Lower leg skin (tissue), 3 donors: ENCODE results near the gene ZNF385B.

Experiments
- CTCF ChIP-seq, 3 donors: fragments of 450-650 bp; IDR thresholded peaks; one replicate each; pipeline ENCODE4 v1.5.1; 2016; ENCODE audit warnings: antibody characterized with exemption in 3 of 3, mild to moderate bottlenecking in 3 of 3, moderate library complexity in 2 of 3
- POLR2A ChIP-seq, 2 donors: fragments of 450-650 bp; IDR thresholded peaks; one replicate each; pipeline ENCODE4 v1.6.1; 2016 to 2017; ENCODE audit warnings: antibody characterized with exemption in 2 of 2, mild to moderate bottlenecking in 1 of 2, moderate library complexity in 1 of 2

- TF ChIP-seq POLR2A (IDR thresholded peaks at IDR 0.05) (no peak), CTCF (IDR thresholded peaks at IDR 0.05) (no peak)
Observed at GRCh38 chr2:179809606-179810005, 51.8 kb downstream of the ZNF385B start.
